Liver (tissue), 3 donors: Measurements from ENCODE around the gene RAD51B.

Source experiments
- CTCF ChIP-seq: fragments of 150-350 bp; IDR thresholded peaks from 2 replicates; pipeline ENCODE4 v1.5.1; 2017; ENCODE audit warnings: improper control_type of control experiment, low read depth, low read length; ENCODE audit not compliant: missing input control
- RAD21 ChIP-seq, 2 donors: IDR thresholded peaks; 2 replicates each; pipeline ENCODE4 v1.6.1; 2016; ENCODE audit warnings: antibody characterized with exemption in 2 of 2, mild to moderate bottlenecking in 2 of 2
- TAF1 ChIP-seq: conservative IDR thresholded peaks from 2 replicates; pipeline ENCODE4 v1.6.1; 2016; ENCODE audit warnings: antibody characterized with exemption, mild to moderate bottlenecking
- YY1 ChIP-seq: IDR thresholded peaks from 2 replicates; pipeline ENCODE4 v1.6.1; 2016; ENCODE audit warnings: antibody characterized with exemption, mild to moderate bottlenecking
- ZBTB33 ChIP-seq: IDR thresholded peaks from 2 replicates; pipeline ENCODE4 v1.6.1; 2016; ENCODE audit warnings: antibody characterized with exemption
- TF ChIP-seq, protein P1 (sequence below): IDR thresholded peaks from 2 replicates; pipeline ENCODE4 v1.6.1; 2016; ENCODE audit warnings: antibody characterized with exemption, mild to moderate bottlenecking
- TF ChIP-seq, protein P2 (sequence below): IDR thresholded peaks from 2 replicates; pipeline ENCODE4 v1.6.1; 2016; ENCODE audit warnings: antibody characterized with exemption
- donor health status: healthy.
- donor health status: healthy.

- no peak for TF ChIP-seq CTCF
- no peak for TF ChIP-seq RAD21 (IDR thresholded peaks at IDR 0.05)
- no peak for TF ChIP-seq TAF1
- no peak for TF ChIP-seq YY1
- TF ChIP-seq, protein P1, sequence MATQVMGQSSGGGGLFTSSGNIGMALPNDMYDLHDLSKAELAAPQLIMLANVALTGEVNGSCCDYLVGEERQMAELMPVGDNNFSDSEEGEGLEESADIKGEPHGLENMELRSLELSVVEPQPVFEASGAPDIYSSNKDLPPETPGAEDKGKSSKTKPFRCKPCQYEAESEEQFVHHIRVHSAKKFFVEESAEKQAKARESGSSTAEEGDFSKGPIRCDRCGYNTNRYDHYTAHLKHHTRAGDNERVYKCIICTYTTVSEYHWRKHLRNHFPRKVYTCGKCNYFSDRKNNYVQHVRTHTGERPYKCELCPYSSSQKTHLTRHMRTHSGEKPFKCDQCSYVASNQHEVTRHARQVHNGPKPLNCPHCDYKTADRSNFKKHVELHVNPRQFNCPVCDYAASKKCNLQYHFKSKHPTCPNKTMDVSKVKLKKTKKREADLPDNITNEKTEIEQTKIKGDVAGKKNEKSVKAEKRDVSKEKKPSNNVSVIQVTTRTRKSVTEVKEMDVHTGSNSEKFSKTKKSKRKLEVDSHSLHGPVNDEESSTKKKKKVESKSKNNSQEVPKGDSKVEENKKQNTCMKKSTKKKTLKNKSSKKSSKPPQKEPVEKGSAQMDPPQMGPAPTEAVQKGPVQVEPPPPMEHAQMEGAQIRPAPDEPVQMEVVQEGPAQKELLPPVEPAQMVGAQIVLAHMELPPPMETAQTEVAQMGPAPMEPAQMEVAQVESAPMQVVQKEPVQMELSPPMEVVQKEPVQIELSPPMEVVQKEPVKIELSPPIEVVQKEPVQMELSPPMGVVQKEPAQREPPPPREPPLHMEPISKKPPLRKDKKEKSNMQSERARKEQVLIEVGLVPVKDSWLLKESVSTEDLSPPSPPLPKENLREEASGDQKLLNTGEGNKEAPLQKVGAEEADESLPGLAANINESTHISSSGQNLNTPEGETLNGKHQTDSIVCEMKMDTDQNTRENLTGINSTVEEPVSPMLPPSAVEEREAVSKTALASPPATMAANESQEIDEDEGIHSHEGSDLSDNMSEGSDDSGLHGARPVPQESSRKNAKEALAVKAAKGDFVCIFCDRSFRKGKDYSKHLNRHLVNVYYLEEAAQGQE = no peak
- TF ChIP-seq, protein P2, sequence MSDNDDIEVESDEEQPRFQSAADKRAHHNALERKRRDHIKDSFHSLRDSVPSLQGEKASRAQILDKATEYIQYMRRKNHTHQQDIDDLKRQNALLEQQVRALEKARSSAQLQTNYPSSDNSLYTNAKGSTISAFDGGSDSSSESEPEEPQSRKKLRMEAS = no peak
- no peak for TF ChIP-seq ZBTB33
These were observed 316.0 kb downstream of the RAD51B start for GRCh38 chr14:68135566-68135965.
